HG03025 (cell line): Measurements from ENCODE around the gene NPAS2.

Source experiments
- ATAC-seq: cut with Tn5 transposase; IDR thresholded peaks from one replicate; pipeline ENCODE4 v1.9.1; 2021; ENCODE audit warnings: mild to moderate bottlenecking, moderate library complexity; ENCODE audit not compliant: unreplicated experiment, low FRiP score

Gene NPAS2

GRCh38 chr2:100820523-100821254 lies 750 bp downstream of the NPAS2 start:
- no peak for ATAC-seq

DNA sequence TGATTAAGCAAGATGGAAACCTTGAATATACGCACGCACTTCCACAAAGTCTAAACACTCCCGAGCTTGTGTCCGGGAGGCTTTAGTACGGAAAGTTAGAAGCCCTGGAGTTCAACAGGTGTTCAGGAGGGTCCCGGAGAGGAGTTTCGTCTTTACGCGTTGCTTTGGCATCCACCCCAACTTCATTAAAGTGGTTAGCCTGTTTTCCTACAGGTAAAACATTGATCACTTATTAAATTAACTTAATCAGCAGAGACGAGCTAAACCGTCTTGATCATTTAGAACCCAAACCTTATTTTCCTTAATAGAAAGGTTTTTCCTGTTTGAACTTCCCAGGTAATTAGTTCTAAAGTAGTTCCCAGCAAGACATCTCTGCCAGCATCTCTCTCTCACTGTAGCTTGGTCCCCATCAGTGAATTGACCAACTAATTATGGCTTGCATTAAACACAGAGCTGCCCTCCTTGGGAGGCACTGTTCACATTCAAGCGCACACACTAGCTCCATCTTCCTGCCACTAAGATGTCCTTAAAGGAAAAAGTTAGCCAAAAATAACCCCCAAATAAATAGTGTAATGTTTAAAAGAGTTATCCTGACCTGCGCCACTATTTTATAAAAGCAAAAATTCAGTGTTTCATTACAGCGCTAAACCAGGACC lies 1.4 kb downstream of the NPAS2 start:
- no peak for ATAC-seq

DNA sequence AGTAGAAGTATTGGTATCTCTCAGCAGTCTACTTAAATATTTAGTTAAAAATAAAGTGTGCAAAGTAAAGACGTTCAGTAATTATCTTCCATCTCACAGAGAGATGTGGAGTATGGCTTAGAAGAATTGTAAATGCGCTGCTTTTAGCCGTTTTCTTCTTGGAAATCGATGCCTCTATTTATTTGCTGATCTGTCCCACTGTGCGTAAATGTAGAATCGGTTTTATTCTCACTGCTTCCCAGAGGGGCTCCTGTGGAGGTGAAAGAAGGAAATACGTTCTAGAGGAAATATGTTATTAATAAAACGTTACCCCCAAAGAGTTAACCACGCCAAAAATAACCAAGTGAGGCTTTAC lies 1.9 kb downstream of the NPAS2 start:
- ATAC-seq = no peak

DNA sequence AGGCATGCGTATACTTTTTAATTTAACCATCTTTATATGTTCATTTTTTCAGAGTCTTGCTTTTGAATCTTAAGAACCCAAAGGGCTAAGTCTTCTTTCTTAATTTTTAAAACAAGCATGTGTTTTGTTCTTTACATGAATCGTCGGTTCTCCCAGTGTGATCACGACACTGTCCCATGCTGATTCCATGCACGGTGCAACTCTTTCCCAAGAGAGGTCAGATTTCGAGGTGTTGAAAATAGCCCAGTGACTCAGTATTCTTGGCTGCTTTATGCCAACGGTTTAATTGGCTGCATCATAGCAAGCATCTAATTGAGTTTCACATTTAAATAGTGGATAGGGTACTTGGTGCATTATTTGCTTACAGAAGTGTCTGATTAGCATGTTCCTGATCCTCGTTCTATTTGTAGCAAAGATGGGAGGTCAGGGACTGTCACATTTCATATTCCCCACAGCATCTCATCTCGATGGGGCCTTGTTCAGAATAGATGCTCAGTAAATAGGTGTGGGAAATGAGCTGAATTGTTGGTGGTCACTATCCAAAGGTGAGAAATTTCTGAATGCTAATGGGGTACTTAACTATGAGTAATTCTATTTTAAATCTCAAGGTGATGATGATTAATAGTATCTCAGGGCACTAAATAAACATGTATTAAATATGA lies 2.8 kb downstream of the NPAS2 start:
- no peak for ATAC-seq

GRCh38 chr2:100823665-100824438 lies 3.9 kb downstream of the NPAS2 start:
- no peak for ATAC-seq

DNA sequence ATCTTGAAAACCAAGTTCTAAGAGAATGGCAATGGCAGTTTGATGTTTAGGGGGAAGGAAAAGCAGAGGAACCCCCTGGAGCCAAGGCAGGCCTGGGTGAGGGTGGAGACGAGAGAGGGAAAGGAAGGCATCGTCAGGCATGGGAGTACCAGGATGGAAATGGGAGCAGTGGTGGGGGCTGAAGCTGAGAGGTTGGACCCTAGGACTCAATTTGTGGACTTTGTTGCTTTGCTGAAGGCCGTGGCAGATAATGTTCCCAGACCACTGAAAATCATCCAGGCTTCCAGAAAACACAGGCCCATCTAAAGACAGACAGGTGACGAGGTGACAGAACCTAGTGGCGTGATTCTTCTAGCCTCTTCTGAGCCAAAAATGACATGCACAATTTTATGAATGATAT lies 4.9 kb downstream of the NPAS2 start:
- no peak for ATAC-seq

GRCh38 chr2:100826494-100826893 lies 6.6 kb downstream of the NPAS2 start:
- ATAC-seq = no peak

DNA sequence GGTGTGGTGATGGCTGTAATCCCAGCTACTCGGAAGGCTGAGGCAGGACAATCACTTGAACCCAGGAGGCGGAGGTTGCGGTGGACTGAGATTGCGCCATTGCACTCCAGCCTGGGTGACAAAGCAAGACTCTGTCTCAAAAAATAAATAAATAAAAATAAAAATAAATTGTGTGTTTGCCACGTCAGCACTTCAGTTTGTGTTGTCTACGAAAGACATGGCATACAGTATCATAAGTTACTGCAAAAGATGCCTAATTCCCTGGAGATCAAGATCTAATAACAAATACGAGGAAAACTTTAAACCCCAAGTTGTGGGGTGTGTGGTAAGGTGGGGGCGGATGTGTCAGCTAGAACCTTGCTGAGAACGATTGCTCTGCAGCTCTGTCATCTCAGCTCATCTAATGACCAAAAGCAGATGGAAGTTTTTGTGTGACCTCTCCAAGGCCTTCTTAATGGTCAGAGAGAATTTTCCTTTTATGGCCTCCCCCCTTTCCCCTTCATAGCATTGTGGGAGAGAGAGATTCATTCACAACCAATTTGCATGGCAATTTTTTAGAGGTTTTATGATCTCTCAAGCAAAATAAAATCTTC lies 11.3 kb downstream of the NPAS2 start:
- ATAC-seq = no peak

- no peak for ATAC-seq
These were observed 11.9 kb downstream of the NPAS2 start for GRCh38 chr2:100831831-100832230.

DNA sequence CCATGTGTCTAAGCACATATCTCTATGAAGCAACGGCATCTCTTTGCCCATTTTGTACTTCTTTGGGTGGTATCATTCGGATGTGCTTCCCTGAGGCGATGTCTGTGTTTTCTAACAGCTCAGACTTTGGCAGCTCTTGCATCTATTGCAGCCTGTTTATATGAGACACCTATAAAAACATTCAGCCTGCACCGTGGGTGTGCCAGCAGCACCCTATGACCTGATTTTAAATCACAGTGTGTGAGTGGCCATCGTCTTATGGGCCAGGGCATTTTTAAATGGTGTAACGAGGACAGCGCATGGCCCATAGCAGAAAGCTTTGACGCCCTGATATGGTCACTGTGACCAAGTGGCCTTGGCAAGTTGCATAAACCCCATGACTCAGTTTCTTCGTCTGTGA lies 12.9 kb downstream of the NPAS2 start:
- no peak for ATAC-seq

DNA sequence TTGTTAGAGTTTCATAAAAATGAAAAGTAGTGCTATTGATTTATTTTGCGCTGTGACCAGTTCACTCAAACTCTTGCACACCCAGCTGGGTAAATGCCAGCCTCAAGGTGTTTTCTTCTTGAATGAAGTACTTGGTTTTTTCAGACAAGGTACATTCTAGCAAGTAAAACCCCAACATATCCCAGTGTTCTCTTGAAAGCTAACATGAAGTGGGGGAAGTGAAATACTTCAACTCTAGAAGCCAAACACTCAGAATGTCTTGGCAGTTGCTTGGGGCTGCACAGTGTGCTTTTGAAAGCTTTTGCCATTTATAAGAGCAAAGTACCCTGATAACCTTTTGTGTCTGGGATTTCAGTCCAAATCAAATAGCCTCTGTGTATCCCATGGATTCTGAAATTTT lies 13.4 kb downstream of the NPAS2 start:
- ATAC-seq = no peak

DNA sequence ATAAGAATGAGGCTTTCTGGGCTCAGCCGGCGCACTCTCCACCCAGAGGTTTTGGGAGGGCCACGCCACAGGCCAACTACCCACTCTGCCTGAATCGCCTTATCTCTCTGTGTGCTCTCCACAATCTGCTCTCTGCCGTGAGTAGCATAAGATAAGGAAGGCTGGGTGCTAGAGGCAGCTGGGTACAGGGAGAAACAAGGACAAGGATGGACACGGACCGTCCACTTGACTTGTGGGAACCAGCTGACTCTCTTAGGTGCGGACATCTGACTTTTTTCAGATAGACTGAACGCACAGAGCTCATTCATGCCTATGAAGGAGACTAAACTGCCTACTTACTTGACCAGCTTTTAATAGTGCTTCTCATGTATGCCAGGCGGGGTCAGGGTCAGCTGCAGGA lies 14.3 kb downstream of the NPAS2 start:
- ATAC-seq = no peak

GRCh38 chr2:100835006-100835659 lies 15.2 kb downstream of the NPAS2 start:
- no peak for ATAC-seq

DNA sequence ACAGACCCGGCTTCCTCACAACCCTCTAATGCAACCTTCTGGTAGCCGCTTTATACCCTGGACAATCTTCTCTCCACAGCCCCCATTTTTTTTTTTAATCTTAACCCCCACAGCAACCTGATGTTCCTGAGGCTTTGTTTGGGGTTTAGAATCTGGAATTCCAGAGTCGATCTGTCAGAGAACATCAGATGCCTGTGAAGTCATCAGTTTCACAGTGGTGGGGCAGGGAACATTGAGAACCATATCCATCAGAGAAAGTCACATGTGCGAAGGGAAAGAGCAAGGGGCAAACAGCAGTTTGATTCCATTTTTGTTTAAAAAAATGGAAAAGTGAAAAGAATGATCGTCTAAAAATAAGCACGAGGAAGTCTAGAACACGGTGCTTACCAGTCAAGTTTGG lies 20.6 kb downstream of the NPAS2 start:
- ATAC-seq = no peak

DNA sequence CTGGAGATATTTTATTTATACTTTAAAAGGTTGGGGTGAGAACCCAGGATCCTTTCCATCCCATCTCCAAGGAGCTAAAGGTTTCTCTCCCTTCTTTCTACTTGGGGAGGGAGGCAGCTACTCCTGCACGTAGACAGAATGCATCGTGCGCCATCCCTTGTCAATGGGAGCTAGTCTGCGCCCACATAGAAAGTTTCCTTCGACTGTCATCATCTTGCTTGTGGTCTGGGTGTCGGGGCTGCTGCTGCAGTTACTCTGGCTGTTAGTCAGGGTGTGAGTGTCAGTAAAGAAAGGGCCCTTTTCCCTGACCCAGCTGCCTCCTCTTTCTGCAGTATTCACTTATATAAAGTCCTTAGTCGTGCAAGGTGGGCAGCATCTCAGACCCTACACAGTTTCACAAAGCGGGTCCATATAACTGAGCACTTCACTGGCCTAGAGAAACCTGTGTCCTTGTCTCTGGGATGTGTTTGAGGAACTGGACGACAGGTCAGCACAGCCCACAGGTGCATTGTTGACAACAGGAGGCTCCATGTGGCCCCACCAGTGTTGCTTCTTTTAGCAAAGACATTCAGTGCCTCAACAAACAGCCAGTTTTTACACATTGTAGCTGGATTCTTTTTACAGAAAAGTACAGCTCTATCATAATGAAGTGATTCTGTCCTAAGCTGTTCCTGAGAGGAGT lies 22.4 kb downstream of the NPAS2 start:
- no peak for ATAC-seq

GRCh38 chr2:100844514-100844913 lies 24.6 kb downstream of the NPAS2 start:
- ATAC-seq = no peak

DNA sequence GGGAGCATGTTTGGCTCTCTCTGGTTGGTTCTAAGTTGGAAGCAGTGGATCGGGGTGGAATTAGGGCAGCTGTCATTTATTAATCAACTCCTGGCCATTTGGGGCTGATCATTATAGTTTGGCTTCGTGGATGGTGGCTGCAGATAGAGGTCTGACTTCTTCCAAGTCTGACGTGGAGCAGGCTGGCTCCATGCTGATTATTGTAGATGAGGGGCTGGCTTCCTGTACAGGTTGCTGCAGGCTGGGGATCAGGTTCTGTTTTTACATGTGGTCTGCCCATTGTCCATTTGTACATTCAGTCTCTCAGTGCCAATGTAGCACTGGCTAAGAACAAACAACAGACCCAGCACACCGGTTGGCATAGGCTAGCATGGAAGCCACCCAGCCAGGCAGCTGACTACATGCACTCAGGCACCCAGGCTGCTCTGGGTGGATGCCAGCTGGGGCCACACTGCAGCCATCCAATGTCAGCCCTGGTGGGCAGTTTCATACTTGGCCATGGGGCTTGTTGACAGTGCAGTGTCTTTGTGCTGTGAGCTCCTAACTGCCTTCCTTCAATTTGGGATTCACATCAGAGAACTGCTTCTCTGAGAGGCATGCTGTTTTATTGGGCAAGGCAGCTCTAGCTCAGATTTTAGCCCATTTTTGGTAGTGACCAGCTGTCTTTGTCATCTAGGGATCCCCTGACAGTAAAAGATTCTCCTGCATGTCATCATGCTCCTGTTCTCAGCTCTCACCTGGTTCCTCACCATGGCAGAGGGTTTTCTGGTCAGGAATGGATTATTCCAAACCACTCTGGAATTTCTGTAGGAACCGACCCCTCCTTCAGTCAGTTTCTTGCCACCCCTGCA lies 25.4 kb downstream of the NPAS2 start:
- no peak for ATAC-seq

GRCh38 chr2:100846716-100847115 lies 26.8 kb downstream of the NPAS2 start:
- ATAC-seq = no peak

DNA sequence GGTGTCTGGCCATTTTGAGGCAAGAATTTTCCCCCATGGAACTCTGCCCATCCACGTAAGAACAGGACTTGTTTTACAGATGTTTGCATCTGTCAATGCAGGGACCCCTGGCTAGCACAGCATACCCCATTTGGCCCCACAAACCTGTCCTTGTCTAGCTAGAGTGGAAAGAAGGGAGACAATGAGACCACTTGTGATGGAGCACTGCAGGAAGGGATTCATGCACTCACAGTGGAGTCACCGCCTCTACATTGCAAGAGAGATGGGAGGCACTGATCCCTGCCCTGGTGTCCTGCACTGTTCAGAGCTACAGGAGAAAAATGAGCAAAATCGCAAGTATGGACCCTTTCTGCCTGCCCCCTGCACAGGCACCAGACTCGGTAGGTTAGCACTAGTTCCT lies 32.5 kb downstream of the NPAS2 start:
- ATAC-seq = no peak
